Measurements from ENCODE around the gene OR2T27. TPM values are rescaled to one million over a fixed set of nuclear protein-coding genes. Genes with fewer than 3 reads are reported as not detected.

OR2T27 gene
- total and polyA plus RNA-seq, 2 of the 4 experiments (the other 2 are of a cell fraction) = not detected

- no peak overlapping the region for H3K18ac ChIP-seq (ENCODE audit: low read depth, low read length)
- no peaks in the 10 kb centered on the region for H3K36me3 ChIP-seq (ENCODE audit: control insufficient read depth, insufficient read depth, low read length)
- no peak overlapping the region for H2BK120ac ChIP-seq (ENCODE audit: low read depth, low read length)
- in situ Hi-C loops (cut with MboI; ENCODE audit: low sequenced_read_pairs) = no loop called here
- H4K5ac ChIP-seq (ENCODE audit: low read depth, low read length) = no peak overlapping the region
- no peak overlapping the region for H3K4me3 ChIP-seq (ENCODE audit: insufficient read depth, low read depth, low read length)
- no peaks in the 10 kb centered on the region for H3K79me1 ChIP-seq (ENCODE audit: low read depth in 1 of 2, low read length in 2 of 2)
- no peak overlapping the region for H2AK5ac ChIP-seq (ENCODE audit: low read depth, low read length)
- H2BK15ac ChIP-seq (ENCODE audit: low read depth, low read length) = no peak overlapping the region
- no peaks in the 10 kb centered on the region for H3K9me1 ChIP-seq (ENCODE audit: insufficient read depth, low read length)
- H3K4ac ChIP-seq (ENCODE audit: low read depth, low read length) = no peak overlapping the region
- no peaks in the 10 kb centered on the region for H3K27me3 ChIP-seq (ENCODE audit: control insufficient read depth, insufficient read depth, low read length)
- ATAC-seq (ENCODE audit: low read depth) (no peak), DNase-seq (no peak)
- H3K4me2 ChIP-seq (ENCODE audit: low read depth, low read length) = no peak overlapping the region
- dilution Hi-C loops (cut with HindIII; ENCODE audit: low sequenced_read_pairs, unreplicated experiment) = no loop called here
- WGBS, 2 experiments (ENCODE audit: extremely low coverage in 2 of 2, insufficient read length in 1 of 2) = no CpG with 5 or more reads among the region's 6 CpGs
- no peak overlapping the region for H3K56ac ChIP-seq (ENCODE audit: extremely low read depth, insufficient read depth, low read length)
- POLR2A ChIA-PET (ENCODE audit: unreplicated experiment) = no interaction called here
- H2BK20ac ChIP-seq (ENCODE audit: low read depth, low read length) = no peak overlapping the region
- H3K9ac ChIP-seq (ENCODE audit: low read depth, low read length) = no peak overlapping the region
- H4K20me1 ChIP-seq (ENCODE audit: insufficient read depth, low read length) = no peaks in the 10 kb centered on the region
- intact Hi-C loops (cut with micrococcal nuclease) = no loop called here
- CTCF ChIA-PET = interaction anchor here (1.0 kb wide), 1 partner anchor 11 kb away, joined by 3 read pairs; no protein-coding TSS in a partner anchor
- no peak overlapping the region for H4K8ac ChIP-seq (ENCODE audit: low read depth in 2 of 2, low read length in 2 of 2)
- H4K91ac ChIP-seq (ENCODE audit: insufficient read depth, low read depth, low read length) = no peak overlapping the region
- TF ChIP-seq RAD21 (IDR thresholded peaks at IDR 0.05; ENCODE audit: low read length) = no peak
- no peak for TF ChIP-seq ELK1 (IDR thresholded peaks at IDR 0.05; ENCODE audit: borderline replicate concordance, low read depth, low read length)
- no peak for TF ChIP-seq FOS (IDR thresholded peaks at IDR 0.05; ENCODE audit: low read depth, low read length)
- no peak for TF ChIP-seq MAZ (IDR thresholded peaks at IDR 0.05; ENCODE audit: borderline replicate concordance, low read depth, low read length)
- TF ChIP-seq MXI1 (IDR thresholded peaks at IDR 0.05; ENCODE audit: borderline replicate concordance, low read depth, low read length) = no peak
- no peak for TF ChIP-seq RFX5 (IDR thresholded peaks at IDR 0.05; ENCODE audit: low read depth, low read length)
- no peak for TF ChIP-seq USF2 (IDR thresholded peaks at IDR 0.05; ENCODE audit: low read depth, low read length)
- no peak for TF ChIP-seq CTCF (conservative IDR thresholded peaks at IDR 0.05; ENCODE audit: low read depth, low read length)
- no peak for TF ChIP-seq BHLHE40 (IDR thresholded peaks at IDR 0.05; ENCODE audit: low read depth, low read length)
- no peak for TF ChIP-seq MAFK (IDR thresholded peaks at IDR 0.05; ENCODE audit: low read depth, low read length)
- no peak for TF ChIP-seq NFE2L2 (IDR thresholded peaks at IDR 0.05; ENCODE audit: low read depth, low read length)
- TF ChIP-seq SMC3 (IDR thresholded peaks at IDR 0.05; ENCODE audit: low read depth, low read length) = no peak
- no peak for TF ChIP-seq RCOR1 (IDR thresholded peaks at IDR 0.05; ENCODE audit: insufficient replicate concordance, low read length)
- TF ChIP-seq CHD1 (IDR thresholded peaks at IDR 0.05; ENCODE audit: low read depth, low read length) = no peak
- no peak for TF ChIP-seq CEBPB (IDR thresholded peaks at IDR 0.05; ENCODE audit: low read depth, low read length)
- TF ChIP-seq POLR2A (IDR thresholded peaks at IDR 0.05; ENCODE audit: low read depth, low read length) = no peak
- no peak overlapping the region for H2BK5ac ChIP-seq (ENCODE audit: low read depth, low read length, poor library complexity, severe bottlenecking)
- H3K27ac ChIP-seq (ENCODE audit: insufficient read depth, low read length) = no peak overlapping the region
- no peak overlapping the region for H3K14ac ChIP-seq (replicated peaks; ENCODE audit: low read depth, low read length)
- H3K4me1 ChIP-seq (ENCODE audit: control insufficient read depth, insufficient read depth, low read length) = no peaks in the 10 kb centered on the region
- H2AK9ac ChIP-seq (replicated peaks; ENCODE audit: low read depth, low read length, poor library complexity) = no peak overlapping the region
- H3K9me3 ChIP-seq (ENCODE audit: control insufficient read depth, insufficient read depth, low read length) = peaks cover 23% of the 10 kb centered on the region
- no peak overlapping the region for H2AFZ ChIP-seq (replicated peaks; ENCODE audit: low read length, poor library complexity)
- H3K23ac ChIP-seq (ENCODE audit: low read depth, low read length) = no peak overlapping the region
- BruUV-seq (replicated peaks) = no TSS peak
These were observed 42.6 kb upstream of the OR2T27 start for GRCh38 chr1:248697907-248698306.

All from IMR-90 (cell line).